ENCODE results near the gene NUDT17.

NUDT17 gene

DNA sequence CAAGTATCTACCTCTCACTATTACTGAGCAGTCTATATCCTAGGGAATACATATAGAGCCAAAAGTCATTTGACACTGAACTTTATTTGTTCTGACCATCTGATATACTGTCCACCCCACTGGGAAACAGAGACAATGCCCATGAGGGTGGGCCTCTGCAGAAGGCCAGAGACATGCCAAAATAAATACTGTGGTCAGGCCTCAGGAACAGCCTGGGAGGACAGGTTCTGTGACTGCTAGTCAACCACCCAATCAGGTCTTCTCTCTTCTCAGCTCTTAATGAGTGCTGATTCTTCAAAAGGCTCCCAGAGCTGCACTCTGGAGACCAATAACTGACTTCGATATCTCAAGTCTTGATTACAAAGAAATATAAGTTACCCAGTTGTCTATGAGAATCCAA lies 45.7 kb downstream of the NUDT17 start:
- no peak for DNase-seq (ENCODE audit: low read depth)

DNA sequence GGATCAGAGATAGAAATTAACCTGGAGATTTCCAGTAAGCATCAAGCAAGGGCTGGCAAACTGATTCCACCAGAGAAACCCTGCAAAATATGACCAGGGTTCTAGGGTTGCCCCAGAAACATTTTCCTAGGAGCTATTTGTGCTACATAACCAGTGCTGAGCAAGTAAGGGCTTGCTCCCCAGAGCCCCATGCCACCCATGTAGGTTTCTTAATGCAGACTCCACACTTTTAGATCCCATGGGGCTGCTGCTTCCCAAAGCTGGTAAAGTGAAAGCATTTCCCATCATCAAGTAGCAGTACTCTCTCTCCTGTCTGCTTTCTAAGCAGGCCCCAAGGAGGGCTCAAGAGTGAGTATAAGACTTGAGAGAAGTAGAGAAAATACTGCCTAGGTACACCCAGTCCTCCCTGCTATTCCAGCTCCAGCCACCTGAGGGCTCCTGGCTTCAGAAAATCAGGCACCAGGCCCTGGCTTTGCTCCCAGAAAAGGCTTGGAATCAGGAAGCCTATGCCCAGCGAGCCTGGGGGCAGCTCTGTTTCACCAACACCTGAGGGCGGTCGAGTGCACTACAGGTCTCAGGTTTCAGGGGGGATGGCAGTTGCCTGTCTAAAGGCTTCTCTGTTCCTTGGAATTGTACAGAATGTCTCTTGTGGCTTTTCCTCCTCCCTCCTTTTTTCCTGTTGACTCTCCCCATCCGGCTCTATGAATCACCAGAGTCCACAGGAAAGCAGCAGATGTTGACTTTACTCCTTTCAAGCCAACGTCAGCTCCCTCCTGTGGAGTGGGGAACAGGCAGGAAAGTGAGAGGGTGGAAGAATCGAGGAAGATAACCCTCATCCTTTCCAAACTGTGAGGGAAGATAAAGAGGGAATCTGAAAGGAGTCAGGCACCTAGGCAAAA lies 46.4 kb downstream of the NUDT17 start:
- DNase-seq (ENCODE audit: low read depth): peak; percentile 26

DNA sequence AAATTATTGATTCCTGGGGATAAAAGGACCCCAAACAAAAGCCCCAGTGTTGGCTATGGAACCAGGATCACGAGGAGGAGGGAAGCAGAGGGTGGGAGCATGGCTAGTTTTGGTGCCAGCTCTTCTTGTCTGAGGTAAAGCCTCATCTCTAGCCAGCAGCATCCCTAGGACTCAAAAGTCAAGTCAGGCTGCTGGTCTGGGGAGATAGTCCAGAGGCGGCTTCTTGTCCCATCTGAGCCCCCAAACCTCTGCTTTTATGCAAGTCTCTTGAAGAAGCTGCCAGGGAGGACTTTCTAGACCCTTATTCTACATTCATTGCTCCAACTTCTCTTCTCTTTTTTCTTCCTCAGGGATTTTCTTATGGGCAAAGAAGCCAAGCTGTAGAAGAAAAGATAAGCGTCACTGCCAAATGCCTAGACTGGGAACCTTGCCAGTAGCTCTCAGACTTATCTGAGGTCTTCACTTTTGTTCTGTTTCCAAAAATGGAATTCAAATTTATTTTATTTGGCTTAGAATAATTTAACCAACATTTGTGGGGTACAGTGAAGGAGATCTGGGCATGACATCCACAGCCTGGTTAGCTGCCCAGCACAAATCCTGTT lies 47.2 kb downstream of the NUDT17 start:
- DNase-seq (ENCODE audit: low read depth): no peak

DNA sequence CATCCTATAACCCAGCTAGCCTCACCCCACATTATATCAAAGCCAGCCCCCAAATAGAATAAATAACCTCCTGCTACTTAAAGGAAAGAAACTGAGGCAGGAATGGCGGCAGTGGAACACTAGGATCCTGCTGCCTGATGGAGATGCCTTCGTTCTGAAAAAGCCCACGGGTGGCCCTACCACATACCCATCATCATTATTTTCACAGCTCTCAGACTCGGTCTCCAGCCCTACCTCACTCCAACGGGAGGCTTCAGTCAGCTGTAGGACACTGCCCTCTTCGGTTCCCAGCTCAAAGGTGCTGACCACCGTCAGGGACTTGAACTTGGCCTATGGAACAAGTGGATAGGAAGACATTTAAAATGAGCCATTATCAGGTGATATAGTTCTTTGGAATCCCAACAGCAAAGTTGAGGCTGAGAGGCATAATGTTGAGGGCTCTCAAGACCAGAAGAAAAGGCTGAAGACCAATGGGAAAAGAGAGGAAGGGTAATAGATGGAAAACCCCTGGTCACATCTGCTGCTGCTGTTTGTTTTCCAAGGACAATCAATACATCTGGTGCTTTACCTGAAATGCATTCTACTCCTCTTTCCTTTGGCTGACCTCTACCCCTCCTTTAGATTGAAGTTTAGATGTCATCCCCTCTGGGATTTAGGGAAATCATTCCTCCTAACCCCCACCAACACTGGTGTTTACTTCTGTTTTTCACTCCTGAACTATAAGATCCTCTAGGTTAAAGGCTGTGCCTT lies 48.1 kb downstream of the NUDT17 start:
- DNase-seq (ENCODE audit: low read depth): no peak

DNA sequence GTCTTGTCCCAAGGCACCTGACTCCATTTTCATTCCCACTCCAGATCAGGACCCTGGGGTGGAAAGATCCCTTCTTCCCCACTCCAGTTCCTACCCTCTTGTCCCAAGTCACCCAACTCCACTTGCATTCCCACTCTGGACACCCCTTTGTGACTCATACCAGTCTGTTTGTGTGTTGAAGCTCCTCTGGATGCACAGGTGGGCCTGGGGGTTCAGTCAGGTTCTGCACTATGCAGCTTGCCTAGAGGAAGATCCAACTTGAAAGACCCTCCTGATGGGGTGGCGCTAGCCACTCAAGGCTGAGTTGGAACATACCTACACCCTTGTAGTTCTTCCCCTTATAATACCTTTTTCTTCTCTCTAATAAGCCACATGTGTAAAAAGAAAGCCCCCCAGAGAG lies 50.0 kb downstream of the NUDT17 start:
- DNase-seq (ENCODE audit: low read depth): no peak

DNA sequence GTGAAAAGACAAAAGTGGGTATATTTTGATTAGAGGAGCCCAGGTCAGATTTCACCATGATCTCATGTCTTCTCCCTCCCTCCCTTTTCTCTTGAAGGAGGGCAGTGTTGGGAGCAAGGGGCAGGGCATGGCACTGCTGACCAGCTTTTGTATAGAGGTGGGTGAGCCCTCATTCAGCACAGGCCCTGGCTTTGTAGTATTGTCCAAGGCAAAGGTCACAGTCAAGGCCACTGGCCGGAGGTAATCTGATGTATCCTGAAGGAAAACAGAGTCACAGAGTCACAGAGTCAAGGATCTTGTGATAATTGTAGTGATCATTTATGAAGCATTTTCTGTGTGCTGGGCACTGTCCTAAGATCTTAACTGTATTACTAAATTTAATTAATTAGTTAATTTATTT lies 52.5 kb downstream of the NUDT17 start:
- DNase-seq (ENCODE audit: low read depth): no peak
